ENCODE measurements around the gene MIS18A.
"Not testable (repeated sequence)": the region's sequence is repeated elsewhere in the genome, so short reads cannot be mapped to it uniquely, and the experiment has no call there.

Gene MIS18A

GRCh38 chr21:32303385-32303784 is 24.5 kb upstream of the MIS18A start:
- DNase-seq = no peak

- DNase-seq = no peak
These were observed 23.7 kb upstream of the MIS18A start for GRCh38 chr21:32302560-32302959.

- no peak for DNase-seq
These were observed 22.7 kb upstream of the MIS18A start for GRCh38 chr21:32301596-32301995.

GRCh38 chr21:32300117-32300681 is 21.4 kb upstream of the MIS18A start:
- no peak for DNase-seq

DNA sequence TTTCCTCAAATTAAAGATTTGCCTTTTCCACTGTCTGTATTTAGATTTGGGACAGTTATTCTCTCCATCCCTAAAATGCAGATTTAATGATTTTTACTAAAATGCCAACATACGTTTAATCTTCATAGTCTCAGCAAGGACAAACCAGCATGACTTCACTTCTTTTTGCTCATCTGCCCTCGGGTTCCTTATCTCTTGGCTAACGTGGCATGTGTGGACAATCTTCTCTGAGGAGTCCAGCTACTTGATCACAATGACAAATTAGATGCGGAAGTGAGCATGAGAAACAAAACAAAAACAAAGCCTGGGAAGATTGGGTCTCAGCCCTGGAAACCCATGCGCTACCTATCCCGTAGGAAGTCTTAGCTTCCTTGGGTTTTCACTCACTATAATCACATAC is 20.8 kb upstream of the MIS18A start:
- no peak for DNase-seq

DNA sequence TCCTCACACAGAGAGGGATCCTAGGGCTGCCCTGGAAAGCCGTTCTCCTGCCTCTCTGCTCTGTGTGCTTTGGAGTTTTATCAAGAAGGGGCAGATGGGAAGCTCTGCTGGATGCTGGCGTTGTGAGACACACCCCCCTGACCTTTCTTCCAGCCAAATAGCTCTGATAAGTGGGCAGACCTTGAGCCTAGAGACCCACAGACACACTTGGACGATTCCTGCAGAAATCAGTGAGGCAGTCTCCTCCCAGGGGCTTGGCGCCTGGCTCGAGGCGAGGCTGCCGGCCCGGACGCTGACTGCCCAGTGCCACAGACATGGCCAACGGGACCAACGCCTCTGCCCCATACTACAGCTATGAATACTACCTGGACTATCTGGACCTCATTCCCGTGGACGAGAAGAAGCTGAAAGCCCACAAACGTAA is 19.8 kb upstream of the MIS18A start, which contains the start of gene MRAP:
Gene MRAP (plus strand): TSS at position 198 of the 424 bp plus-strand sequence. CDS start 117 bp downstream, at position 315.
- DNase-seq = no peak

- no peak for DNase-seq
These were observed 19.3 kb upstream of the MIS18A start for GRCh38 chr21:32298148-32298559.

- no peak for DNase-seq
These were observed 18.6 kb upstream of the MIS18A start for GRCh38 chr21:32297449-32297848.

DNA sequence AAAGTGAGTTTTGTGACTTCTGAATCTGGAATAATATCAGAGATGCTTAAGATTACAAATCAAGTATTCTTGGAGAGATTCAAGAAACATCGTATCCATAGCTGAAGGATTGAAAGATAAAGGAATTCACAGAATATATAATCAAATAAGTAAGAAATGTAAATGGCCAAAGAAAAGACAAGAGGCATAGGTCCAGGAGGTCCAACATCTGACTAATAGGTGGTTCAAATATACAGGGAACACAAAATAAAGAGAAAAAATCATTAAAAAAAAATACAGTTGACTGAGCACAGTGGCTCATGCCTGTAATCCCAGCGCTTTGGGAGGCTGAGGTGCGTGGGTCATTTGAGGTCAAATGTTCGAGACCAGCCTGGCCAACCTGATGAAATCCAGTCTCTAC is 6.6 kb upstream of the MIS18A start:
- no peak for DNase-seq

- DNase-seq = no peak
These were observed 4.1 kb upstream of the MIS18A start for GRCh38 chr21:32282992-32283391.

- no peak for DNase-seq
These were observed 2.7 kb upstream of the MIS18A start for GRCh38 chr21:32281531-32281930.

DNA sequence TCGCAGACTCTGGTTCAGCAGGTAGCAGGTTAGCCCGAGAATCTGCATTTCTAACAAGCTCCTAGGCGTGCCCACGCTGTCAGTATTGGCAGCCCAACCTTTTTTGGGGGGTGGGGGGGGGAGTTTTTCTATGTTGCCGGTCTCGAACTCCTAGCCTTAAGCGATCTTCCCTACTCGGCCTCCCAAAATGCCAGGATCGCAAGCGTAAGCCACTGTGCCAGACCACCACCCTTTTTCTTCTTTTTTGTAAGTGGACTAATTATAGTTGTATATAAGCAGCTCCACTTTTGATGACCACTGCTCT is 480 bp upstream of the MIS18A start:
- DNase-seq = no peak

DNA sequence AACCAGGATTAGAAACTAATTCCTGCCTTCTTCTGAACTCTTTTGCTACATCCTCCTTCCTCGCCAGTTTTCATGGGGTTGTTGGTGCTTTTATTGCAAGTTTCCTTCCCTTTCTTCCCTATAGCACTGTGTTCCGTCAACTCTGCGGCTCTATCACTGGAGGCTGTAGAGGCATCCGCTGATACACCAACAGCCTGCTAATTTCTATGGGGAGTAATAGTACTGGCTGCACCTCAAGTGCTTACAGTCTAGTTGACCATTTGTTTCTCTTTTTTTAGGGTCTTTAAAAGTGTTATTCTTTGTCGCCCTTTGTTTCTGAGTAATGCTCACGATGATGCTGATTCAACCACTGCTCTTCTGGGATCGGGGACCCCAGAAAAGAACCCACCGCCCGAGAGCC is 746 bp downstream of the MIS18A start:
- peak; percentile 35 for DNase-seq

DNA sequence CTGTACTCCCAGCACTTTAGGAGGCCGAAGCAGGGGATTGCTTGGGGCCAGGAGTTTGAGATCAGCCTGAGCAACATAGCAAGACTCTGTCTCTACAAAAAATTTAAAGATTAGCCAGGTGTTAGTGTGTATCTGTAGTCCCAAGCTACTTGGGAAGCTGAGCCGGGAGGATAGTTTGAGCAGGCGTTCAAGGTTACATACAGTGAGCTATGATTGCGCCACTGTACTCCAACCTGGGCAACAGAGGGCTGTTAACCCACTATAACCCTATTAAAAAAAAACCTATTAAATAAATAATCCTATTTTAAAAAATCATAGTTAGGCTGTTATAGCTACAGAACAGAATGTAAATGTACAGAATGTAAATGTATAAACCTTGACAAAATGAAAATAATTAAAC is 2.2 kb downstream of the MIS18A start:
- DNase-seq = no peak

GRCh38 chr21:32270748-32271147 is 8.1 kb downstream of the MIS18A start:
- no peak for DNase-seq

DNA sequence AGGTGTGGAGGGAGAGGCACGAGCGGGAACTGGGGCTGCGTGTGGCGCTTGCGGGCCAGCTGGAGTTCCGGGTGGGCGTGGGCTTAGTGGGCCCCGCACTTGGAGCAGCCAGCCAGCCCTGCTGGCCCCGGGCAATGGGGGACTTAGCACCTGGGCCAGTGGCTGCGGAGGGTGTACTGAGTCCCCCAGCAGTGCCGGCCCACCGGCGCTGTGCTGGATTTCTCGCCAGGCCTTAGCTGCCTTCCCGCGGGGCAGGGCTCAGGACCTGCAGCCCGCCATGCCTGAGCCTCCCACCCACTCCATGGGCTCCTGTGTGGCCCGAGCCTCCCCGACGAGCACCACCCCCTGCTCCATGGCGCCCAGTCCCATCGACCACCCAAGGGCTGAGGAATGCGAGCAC is 13.5 kb downstream of the MIS18A start:
- not testable (repeated sequence) for DNase-seq

DNA sequence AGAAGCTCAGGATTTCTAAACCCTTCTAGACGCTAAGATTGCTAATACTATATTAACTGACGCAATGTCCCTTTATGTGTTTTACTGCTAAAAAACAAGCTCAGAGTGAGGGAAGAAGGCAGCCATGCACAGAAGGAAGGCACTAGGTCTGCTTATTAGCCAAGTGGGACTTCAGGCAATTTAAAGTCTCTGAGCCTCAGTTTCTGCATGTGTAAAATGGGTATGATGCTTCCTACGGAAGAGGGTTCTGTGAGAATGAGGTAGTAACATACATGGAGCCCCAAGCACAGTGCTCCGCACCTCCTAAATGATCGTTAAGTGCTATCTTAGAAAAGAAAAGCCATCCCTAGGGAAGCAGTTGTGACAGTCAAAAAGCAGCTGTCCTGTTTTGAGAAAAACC is 16.9 kb downstream of the MIS18A start:
- no peak for DNase-seq

DNA sequence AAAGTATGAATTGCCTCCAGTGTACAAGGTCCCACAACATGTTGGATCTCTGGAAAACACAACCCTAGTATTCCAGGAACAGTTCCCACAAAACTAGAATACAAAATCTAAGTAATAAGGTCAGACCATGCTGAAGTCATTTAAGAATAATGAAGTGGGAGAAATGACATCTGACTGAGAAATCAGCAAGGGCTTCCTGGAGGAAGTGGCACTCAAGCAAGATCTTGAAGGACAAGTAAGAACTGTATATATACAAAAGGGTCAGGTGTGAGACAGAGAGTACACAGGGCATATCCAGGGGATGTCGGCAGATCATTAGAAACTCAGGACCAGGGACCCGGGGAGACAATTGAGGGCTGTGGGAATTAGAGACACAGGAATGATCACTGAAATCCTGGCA is 18.7 kb downstream of the MIS18A start:
- DNase-seq = no peak

DNA sequence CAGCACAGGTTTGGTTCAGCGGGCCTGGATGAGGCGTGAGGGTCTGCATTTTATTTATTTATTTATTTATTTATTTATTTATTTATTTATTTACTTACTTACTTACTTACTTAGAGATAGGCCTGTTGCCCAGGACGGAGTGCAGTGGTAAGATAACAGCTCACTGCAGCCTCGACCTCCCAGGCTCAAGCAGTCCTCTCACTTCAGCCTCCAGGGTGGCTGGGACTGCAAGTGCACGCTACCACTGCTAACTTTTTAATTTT is 20.1 kb downstream of the MIS18A start:
- not testable (repeated sequence) for DNase-seq

DNA sequence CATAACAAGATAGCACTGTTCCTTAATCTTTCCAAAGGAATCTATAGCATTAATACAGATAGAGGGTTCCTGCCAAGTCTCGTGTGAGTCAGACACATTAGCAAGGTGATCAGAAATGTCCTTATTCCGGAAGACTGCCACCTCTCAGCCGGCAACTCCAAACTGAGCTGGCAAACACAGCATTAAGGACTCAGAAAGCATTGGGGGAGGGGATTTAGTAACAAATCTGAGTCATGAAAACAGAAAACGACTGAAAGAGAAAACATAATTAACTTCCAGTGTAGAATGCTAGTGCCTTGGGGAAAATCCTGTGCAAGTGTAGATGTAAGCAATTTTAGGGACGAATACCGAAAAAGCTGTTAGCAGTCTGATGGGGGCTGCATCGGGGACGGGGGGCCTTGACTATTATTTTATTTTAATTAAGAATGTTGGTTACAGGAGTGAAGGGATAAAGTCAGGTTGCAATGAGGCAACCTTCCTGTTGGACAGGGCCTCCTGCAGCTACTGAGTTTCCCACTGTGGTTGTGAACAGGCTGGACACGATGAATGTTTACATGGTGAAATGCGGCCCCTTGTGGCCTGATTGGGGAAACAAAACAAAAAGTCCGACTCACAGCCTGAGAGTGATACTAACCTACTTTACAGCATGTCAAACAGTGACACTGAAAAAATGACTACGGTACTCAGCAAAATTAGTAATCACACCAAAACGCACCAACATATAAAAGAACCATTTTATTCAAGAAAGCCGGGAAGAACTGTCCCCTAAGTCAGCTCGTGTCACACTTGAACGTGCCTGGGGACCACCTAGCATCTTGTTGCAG is 20.7 kb downstream of the MIS18A start:
- peak; percentile 88 for DNase-seq

- DNase-seq = peak; percentile 11
These were observed 21.8 kb downstream of the MIS18A start for GRCh38 chr21:32256873-32257620.

DNA sequence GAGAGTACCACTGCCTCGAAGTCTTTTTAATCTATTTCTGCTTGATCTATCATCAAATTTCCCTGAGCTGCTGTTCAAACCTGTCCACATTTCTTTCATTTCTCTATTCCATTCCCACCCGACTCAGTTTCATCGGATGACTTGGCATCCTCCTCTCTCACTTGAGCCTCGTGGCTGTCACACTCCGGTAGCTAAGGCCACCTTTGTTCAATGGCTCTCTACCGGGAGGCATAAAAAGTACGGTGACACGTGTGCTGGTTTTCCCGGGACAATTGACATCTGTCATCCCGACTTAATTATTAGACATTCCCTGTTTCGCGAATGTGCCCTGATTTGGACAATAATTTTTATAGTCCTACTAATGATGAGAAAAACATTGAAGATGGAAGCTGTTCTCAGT is 22.6 kb downstream of the MIS18A start:
- DNase-seq = no peak

GRCh38 chr21:32253215-32253641 is 25.6 kb downstream of the MIS18A start:
- DNase-seq = no peak

DNA sequence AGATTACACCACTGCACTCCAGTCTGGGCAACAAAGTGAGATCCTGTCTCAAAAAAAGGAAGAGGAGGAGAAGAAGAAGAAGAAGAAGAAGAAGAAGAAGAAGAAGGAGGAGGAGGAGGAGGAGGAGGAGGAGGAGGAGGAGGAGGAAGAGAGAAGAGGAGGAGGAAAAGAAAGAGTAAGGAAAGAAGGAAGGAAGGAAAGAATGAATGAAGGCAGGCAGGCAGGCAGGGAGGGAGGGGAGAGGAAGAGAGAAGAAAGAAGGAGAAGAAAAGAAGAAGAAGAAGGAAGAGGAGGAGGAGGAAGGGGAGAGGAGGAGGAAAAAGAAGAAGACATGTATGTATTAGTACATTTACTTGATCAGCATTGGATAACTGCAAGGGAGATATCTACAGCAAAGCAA is 26.7 kb downstream of the MIS18A start:
- DNase-seq = no peak

All from OCI-M1 (cell line).